GM21423 (cell line): ENCODE results near the gene PCDHGA11.
"Not testable (repeated sequence)": the region's sequence is repeated elsewhere in the genome, so short reads cannot be mapped to it uniquely, and the experiment has no call there.

ENCODE experiments used
- ATAC-seq: cut with Tn5 transposase; IDR thresholded peaks from one replicate; pipeline ENCODE4 v1.9.1; 2021; ENCODE audit warnings: mild to moderate bottlenecking, moderate library complexity; ENCODE audit not compliant: unreplicated experiment

Gene PCDHGA11

DNA sequence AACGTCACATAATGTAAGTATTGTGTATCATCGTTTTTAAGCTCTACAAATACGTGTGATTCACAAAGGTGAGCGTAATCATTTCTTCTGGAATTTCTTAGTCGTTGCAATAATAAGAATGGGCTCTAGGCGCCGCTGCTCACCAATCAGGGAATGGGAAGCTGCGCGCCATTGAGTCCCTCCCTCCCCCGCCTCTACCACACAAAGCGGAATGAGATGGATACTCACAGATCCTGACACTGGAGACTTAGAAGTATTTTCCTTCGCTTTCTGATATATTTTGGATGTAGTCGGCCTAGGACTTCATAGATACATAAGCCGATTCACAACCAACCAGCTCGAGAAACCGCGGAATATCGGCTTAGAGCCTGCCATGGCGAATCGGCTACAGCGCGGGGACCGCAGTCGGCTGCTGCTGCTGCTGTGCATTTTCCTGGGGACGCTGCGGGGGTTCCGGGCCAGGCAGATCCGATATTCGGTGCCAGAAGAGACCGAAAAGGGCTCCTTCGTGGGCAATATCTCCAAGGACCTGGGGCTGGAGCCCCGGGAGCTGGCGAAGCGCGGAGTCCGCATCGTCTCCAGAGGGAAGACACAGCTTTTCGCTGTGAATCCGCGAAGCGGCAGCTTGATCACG, at the start of gene PCDHGA11:
TSS of gene PCDHGA11 (plus strand) at position 197 of the 634 bp plus-strand sequence. CDS start at position 374, 177 bp downstream.
- no peak for ATAC-seq

DNA sequence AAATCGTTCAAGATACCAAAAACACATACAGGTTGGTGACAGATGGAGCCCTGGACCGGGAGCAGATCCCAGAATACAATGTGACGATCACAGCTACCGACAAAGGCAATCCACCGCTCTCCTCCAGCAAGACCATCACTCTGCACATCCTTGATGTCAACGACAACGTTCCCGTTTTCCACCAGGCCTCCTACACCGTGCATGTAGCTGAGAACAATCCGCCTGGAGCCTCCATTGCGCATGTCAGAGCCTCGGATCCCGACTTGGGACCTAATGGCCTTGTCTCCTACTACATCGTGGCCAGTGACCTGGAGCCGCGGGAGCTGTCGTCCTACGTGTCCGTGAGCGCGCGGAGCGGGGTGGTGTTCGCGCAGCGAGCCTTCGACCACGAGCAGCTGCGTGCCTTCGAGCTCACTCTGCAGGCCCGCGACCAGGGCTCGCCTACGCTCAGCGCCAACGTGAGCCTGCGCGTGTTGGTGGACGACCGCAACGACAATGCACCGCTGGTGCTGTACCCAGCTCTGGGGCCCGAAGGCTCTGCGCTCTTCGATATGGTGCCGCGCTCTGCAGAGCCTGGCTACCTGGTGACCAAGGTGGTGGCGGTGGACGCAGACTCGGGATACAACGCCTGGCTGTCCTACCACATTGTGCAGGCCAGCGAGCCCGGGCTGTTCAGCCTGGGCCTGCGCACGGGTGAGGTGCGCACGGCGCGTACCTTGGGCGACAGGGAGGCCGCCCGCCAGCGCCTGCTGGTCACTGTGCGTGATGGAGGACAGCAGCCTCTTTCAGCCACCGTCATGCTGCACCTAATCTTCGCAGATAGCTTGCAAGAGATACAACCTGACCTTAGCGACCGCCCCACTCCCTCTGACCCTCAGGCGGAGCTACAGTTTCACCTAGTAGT, 49.0 kb upstream of the PCDHGA11 start:
- no peak for ATAC-seq

- ATAC-seq: no peak
These were observed 47.1 kb upstream of the PCDHGA11 start, which contains the start of gene PCDHGA6 for GRCh38 chr5:141373673-141374317. Gene PCDHGA6, plus strand, starts transcription at chr5:141373891. Its CDS starts 193 bp downstream, at chr5:141374084.

DNA sequence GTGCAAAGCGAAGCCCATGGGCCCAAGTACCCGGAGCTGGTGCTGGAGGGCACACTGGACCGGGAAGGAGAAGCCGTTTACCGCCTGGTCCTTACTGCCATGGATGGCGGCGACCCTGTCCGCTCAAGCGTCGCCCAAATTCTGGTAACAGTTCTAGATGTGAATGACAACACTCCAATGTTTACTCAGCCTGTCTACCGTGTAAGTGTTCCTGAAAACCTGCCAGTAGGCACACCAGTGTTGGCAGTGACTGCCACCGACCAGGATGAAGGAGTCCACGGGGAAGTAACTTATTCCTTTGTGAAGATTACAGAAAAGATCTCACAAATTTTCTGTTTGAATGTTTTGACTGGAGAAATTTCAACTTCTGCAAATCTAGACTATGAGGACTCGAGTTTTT, 46.2 kb upstream of the PCDHGA11 start:
- ATAC-seq: no peak

DNA sequence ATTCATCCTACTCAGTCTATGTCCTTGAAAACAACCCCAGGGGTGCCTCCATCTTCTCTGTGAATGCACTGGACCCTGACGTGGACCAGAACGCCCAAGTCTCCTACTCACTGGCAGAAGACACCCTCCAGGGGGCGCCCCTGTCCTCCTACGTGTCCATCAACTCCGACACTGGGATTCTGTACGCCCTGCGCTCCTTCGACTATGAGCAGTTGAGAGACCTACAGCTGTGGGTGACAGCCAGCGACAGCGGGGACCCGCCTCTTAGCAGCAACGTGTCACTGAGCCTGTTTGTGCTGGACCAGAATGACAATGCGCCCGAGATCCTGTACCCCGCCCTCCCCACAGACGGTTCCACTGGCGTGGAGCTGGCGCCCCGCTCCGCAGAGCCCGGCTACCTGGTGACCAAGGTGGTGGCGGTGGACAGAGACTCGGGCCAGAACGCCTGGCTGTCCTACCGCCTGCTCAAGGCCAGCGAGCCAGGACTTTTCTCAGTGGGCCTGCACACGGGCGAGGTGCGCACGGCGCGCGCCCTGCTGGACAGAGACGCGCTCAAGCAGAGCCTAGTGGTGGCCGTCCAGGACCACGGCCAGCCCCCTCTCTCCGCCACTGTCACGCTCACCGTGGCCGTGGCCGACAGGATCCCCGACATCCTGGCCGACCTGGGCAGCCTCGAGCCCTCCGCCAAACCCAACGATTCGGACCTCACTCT, 45.3 kb upstream of the PCDHGA11 start:
- not testable (repeated sequence) for ATAC-seq

- ATAC-seq: no peak
These were observed 38.2 kb upstream of the PCDHGA11 start, which contains the start of gene PCDHGA7 for GRCh38 chr5:141382469-141383294. Gene PCDHGA7, plus strand, starts transcription at chr5:141382742. Its CDS starts 158 bp downstream, at chr5:141382900.

DNA sequence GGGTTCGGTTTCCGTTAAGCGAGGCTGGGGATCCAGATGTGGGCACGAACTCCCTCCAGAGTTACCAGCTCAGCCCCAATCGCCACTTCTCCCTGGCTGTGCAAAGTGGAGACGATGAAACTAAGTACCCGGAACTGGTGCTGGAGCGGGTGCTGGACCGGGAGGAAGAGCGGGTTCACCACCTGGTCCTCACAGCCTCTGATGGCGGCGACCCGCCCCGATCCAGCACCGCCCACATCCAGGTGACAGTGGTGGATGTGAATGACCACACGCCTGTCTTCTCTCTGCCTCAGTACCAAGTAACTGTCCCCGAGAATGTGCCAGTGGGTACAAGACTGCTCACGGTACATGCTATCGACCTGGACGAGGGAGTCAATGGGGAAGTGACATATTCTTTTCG, 37.5 kb upstream of the PCDHGA11 start:
- ATAC-seq: no peak

GRCh38 chr5:141384471-141385267, 36.2 kb upstream of the PCDHGA11 start:
- ATAC-seq: no peak

DNA sequence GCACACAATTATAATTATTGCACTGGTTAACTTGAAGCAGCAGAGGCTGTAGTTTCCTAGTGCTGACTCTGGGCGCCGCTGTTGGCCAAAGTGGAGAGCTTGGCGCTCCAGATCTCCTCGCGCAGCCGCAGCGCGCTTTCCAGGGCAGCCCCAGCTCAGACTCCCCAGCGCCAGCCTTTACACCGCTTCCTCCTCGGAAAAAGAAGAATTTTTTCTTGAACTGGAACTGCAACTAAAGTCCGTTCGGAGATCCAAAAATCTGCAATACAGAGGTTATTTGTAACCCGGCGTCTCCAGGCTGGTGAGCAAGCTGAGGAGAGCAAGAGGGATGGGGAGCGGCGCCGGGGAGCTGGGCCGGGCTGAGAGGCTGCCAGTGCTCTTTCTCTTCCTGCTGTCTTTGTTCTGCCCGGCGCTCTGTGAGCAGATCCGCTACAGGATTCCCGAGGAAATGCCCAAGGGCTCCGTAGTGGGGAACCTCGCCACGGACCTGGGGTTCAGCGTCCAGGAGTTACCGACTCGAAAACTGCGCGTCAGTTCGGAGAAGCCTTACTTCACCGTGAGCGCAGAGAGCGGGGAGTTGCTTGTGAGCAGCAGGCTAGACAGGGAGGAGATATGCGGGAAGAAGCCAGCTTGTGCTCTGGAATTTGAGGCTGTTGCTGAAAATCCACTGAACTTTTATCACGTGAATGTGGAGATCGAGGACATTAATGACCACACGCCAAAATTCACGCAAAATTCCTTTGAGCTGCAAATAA, 33.1 kb upstream of the PCDHGA11 start, which contains the start of gene PCDHGB4:
TSS of gene PCDHGB4 (plus strand) at position 142 of the 755 bp plus-strand sequence. CDS start at position 329, 187 bp downstream.
- ATAC-seq: peak; percentile 79

DNA sequence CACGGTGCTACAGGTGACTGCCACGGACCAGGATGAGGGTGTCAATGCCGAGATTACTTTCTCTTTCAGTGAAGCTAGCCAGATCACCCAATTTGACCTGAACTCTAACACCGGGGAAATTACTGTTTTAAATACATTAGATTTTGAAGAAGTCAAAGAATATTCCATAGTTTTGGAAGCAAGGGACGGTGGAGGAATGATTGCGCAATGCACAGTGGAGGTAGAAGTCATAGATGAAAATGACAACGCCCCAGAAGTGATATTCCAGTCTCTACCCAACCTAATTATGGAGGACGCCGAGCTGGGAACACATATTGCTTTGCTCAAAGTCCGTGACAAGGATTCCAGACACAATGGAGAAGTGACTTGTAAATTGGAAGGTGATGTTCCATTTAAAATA, 32.2 kb upstream of the PCDHGA11 start:
- no peak for ATAC-seq

DNA sequence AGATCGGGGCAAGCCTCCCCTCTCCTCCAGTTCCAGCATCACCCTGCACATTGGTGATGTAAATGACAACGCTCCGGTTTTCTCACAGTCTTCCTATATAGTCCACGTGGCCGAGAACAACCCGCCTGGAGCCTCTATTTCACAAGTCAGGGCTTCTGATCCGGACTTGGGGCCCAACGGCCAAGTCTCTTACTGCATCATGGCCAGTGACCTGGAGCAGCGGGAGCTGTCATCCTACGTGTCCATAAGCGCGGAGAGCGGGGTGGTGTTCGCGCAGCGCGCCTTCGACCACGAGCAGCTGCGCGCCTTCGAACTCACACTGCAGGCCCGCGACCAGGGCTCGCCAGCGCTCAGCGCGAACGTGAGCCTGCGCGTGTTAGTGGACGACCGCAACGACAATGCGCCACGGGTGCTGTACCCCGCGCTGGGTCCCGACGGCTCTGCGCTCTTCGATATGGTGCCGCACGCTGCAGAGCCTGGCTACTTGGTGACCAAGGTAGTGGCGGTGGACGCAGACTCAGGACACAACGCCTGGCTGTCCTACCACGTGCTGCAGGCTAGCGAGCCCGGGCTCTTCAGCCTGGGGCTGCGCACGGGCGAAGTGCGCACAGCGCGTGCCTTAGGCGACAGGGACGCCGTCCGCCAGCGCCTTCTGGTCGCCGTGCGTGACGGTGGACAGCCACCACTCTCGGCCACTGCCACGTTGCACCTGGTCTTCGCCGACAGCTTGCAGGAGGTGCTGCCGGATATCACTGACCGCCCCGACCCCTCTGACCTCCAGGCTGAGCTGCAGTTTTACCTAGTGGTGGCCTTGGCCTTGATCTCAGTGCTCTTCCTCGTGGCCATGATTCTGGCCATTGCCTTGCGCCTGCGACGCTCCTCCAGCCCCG, 31.5 kb upstream of the PCDHGA11 start:
- no peak for ATAC-seq

GRCh38 chr5:141392429-141393198, 28.2 kb upstream of the PCDHGA11 start, which contains the start of gene PCDHGA8:
Gene PCDHGA8, plus strand, starts transcription at chr5:141392633. Its CDS starts 181 bp downstream, at chr5:141392814.
- no peak for ATAC-seq

DNA sequence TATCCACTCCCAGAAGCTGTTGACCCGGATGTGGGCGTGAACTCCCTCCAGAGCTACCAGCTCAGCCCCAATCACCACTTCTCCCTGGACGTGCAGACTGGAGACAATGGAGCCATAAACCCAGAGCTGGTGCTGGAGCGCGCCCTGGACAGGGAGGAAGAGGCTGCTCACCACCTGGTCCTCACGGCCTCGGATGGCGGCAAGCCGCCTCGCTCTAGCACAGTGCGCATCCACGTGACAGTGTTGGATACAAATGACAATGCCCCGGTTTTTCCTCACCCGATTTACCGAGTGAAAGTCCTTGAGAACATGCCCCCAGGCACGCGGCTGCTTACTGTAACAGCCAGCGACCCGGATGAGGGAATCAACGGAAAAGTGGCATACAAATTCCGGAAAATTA, 27.6 kb upstream of the PCDHGA11 start:
- no peak for ATAC-seq

DNA sequence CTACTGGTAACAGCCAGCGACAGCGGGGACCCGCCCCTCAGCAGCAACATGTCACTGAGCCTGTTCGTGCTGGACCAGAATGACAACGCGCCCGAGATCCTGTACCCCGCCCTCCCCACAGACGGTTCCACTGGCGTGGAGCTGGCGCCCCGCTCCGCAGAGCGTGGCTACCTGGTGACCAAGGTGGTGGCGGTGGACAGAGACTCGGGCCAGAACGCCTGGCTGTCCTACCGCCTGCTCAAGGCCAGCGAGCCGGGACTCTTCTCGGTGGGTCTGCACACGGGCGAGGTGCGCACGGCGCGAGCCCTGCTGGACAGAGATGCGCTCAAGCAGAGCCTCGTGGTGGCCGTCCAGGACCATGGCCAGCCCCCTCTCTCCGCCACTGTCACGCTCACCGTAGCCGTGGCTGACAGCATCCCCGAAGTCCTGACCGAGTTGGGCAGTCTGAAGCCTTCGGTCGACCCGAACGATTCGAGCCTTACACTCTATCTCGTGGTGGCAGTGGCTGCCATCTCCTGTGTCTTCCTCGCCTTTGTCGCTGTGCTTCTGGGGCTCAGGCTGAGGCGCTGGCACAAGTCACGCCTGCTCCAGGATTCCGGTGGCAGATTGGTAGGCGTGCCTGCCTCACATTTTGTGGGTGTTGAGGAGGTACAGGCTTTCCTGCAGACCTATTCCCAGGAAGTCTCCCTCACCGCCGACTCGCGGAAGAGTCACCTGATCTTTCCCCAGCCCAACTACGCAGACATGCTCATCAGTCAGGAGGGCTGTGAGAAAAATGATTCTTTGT, 26.3 kb upstream of the PCDHGA11 start:
- ATAC-seq: not testable (repeated sequence)

DNA sequence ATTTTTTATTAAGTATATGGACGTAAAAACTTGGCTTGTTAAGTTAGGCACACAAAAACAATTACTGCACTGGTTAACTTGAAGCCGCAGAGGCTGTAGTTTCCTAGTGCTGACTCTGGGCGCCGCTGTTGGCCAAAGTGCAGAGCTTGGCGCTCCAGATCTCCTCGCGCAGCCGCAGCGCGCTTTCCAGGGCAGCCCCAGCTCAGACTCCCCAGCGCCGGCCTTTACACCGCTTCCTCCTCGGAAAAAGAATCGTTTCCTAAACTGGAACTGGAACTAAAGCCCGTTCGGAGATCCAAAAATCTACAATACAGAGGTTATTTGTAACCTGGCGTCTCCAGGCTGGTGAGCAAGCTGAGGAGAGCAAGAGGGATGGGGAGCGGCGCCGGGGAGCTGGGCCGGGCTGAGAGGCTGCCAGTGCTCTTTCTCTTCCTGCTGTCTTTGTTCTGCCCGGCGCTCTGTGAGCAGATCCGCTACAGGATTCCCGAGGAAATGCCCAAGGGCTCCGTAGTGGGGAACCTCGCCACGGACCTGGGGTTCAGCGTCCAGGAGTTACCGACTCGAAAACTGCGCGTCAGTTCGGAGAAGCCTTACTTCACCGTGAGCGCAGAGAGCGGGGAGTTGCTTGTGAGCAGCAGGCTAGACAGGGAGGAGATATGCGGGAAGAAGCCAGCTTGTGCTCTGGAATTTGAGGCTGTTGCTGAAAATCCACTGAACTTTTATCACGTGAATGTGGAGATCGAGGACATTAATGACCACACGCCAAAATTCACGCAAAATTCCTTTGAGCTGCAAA, 22.9 kb upstream of the PCDHGA11 start, which contains the start of gene PCDHGB5:
TSS of gene PCDHGB5 (plus strand) at position 192 of the 796 bp plus-strand sequence. CDS start at position 373, 181 bp downstream.
- ATAC-seq: peak; percentile 90
